Measurements from ENCODE around the gene CUBN. TPM values are rescaled to one million over a fixed set of nuclear protein-coding genes. Genes with fewer than 3 reads are reported as not detected.

Gene CUBN
- total RNA-seq, 1 donor from 2014 or later, result 6.8 TPM

DNA sequence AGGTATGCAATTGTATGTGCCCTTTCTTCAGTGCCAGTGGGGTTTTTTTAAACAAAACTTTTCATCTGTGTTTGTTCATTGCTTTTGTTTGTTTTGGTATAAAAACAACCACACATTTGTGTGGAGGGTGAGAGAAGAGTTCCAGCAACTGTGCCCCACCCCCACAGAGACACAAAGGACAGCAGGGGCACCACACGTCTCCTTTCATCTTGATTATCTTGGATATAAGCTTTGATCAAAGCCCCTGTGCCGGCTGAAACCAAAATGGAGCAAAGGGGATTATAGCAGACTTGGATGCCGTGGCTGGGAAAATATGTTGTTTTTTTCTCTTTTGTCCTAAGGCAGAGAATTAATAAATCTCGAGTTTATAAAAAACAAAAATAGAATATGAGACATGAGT, 200.5 kb downstream of the CUBN start:
- Histone ChIP-seq H3K4me3 (no peak overlapping the region), H3K4me1 (no peaks in the 10 kb centered on the region), H3K36me3 (no peaks in the 10 kb centered on the region), H3K27me3 (no peaks in the 10 kb centered on the region), H3K9me3 (no peaks in the 10 kb centered on the region), H3K27ac (no peak overlapping the region)
- DNase-seq (ENCODE audit: low spot score in 2 of 2), result no peak
- TF ChIP-seq, protein P1, sequence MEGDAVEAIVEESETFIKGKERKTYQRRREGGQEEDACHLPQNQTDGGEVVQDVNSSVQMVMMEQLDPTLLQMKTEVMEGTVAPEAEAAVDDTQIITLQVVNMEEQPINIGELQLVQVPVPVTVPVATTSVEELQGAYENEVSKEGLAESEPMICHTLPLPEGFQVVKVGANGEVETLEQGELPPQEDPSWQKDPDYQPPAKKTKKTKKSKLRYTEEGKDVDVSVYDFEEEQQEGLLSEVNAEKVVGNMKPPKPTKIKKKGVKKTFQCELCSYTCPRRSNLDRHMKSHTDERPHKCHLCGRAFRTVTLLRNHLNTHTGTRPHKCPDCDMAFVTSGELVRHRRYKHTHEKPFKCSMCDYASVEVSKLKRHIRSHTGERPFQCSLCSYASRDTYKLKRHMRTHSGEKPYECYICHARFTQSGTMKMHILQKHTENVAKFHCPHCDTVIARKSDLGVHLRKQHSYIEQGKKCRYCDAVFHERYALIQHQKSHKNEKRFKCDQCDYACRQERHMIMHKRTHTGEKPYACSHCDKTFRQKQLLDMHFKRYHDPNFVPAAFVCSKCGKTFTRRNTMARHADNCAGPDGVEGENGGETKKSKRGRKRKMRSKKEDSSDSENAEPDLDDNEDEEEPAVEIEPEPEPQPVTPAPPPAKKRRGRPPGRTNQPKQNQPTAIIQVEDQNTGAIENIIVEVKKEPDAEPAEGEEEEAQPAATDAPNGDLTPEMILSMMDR (IDR thresholded peaks at IDR 0.05), result no peak
- intact Hi-C loops (cut with DNase I), result no loop called here

- TF ChIP-seq, protein P1 (IDR thresholded peaks at IDR 0.05), result no peak
- Histone ChIP-seq H3K4me3 (no peak overlapping the region), H3K9me3 (no peaks in the 10 kb centered on the region), H3K4me1 (no peaks in the 10 kb centered on the region), H3K36me3 (no peaks in the 10 kb centered on the region), H3K27me3 (no peaks in the 10 kb centered on the region), H3K27ac (no peak overlapping the region)
- intact Hi-C loops (cut with DNase I), result no loop called here
- DNase-seq (ENCODE audit: low spot score in 2 of 2), result no peak
Observed at GRCh38 chr10:16927546-16927945, 202.1 kb downstream of the CUBN start.

DNA sequence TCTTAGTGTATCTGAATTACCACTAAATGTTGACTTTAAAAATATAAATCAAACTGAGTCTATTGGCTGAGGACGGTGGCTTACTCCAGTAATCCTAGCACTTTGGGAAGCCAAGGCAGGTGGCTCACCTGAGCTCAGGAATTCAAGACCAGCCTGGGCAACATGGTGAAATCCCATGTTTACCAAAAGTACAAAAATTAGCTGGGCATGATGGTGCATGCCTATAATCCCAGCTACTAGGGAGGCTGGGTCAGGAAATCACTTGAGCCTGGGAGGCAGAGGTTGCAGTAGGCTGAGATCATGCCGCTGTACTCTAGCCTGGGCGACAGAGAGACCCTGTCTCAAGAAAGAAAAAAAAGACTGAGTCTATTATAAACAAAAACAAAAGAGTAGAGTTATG, 205.9 kb downstream of the CUBN start:
- intact Hi-C loops (cut with DNase I), result no loop called here
- TF ChIP-seq, protein P1 (IDR thresholded peaks at IDR 0.05), result no peak

DNA sequence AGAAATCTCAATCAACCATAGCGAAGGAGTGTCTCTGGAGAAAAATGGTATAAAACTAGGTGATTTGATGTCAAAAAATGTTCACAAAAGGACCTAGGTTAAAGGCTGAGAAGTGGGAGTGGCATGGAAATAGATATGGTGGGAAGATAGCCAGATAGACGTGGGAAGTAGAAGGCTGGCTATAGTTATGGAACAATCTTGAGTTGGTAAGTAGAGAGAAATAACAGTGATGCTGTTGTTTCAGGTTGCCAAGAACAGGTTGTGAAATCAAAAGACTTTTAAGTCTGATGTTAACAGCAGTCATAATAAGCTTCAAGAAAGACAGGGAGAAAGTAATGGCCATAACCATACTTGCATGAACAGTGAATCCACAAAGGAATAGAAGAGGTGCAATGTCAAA, 206.3 kb downstream of the CUBN start:
- Histone ChIP-seq H3K4me1 (no peaks in the 10 kb centered on the region), H3K9me3 (no peaks in the 10 kb centered on the region), H3K27ac (no peak overlapping the region), H3K27me3 (no peaks in the 10 kb centered on the region), H3K4me3 (no peak overlapping the region), H3K36me3 (no peaks in the 10 kb centered on the region)
- intact Hi-C loops (cut with DNase I), result no loop called here
- DNase-seq (ENCODE audit: low spot score in 2 of 2), result no peak
- TF ChIP-seq, protein P1 (IDR thresholded peaks at IDR 0.05), result no peak

More for the DNA sequence above, 205.9 kb downstream of the CUBN start:
- no peak for DNase-seq (ENCODE audit: low spot score in 2 of 2)
- Histone ChIP-seq H3K27ac (no peak overlapping the region), H3K9me3 (no peaks in the 10 kb centered on the region), H3K4me1 (no peaks in the 10 kb centered on the region), H3K4me3 (no peak overlapping the region), H3K27me3 (no peaks in the 10 kb centered on the region), H3K36me3 (no peaks in the 10 kb centered on the region)

DNA sequence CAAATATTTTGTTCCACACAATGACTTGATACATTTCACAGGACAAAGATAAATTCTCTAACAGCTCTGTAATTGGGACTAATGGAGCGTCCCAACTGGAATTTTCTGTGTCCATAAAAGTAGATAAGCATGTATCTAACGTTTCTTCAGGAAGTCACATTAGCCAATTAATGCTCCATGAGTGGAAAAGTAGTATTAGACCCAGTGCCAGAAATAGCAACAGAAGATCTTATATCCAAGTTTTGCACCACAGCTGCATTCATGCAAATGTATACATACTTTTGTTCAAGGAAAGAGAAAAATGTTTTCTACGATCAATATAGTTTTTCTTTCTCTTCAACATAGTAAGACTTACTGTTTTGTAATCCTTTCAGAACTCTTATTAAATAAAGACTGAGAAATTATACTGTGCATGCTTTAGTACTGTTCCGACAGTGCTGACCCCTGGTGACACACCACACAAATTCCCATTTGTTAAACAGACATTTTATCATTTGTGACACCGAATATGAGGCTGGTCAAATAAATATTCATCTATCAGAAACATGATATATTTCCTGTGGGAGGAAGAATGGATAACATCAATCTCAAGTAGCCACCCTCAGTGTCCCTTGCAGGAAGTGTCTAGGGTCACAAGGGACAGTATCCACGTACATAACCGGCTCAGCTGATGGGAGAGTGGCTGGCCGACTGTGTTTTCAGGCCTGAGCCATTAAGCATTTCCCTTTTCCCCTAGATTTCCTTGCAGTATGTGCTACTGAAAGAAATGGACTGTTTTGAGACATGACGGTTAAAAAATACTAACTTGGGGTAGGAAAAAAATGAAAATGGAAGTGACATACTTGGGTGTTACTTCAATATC, 210.3 kb downstream of the CUBN start:
- no peaks in the 10 kb centered on the region for H3K4me1 ChIP-seq
- intact Hi-C loops (cut with DNase I), result no loop called here
- no peak overlapping the region for H3K27ac ChIP-seq
- DNase-seq (ENCODE audit: low spot score in 2 of 2), result no peak
- H3K9me3 ChIP-seq, result no peaks in the 10 kb centered on the region
- H3K36me3 ChIP-seq, result no peaks in the 10 kb centered on the region
- no peak overlapping the region for H3K4me3 ChIP-seq
- H3K27me3 ChIP-seq, result no peaks in the 10 kb centered on the region
- TF ChIP-seq, protein P1 (IDR thresholded peaks at IDR 0.05), result no peak

Measured in ascending aorta (tissue), 2 donors.